Tibial artery (tissue), 4 donors: ENCODE measurements around the gene WASHC2A.
"Not testable (repeated sequence)": the region's sequence is repeated elsewhere in the genome, so short reads cannot be mapped to it uniquely, and the experiment has no call there.

Experiments
- DNase-seq, 2 donors: peaks; one replicate each; pipeline ENCODE4 v3.0.0-alpha.2; 2019
- H3K27ac ChIP-seq, 2 donors: fragments of 200-600 bp; sonication (generic) in 1 of 2; 1 replicate in 1 of 2; 2 replicates in 1 of 2; pipeline ENCODE4 v1.5.1; 2018 to 2019; ENCODE audit warnings: mild to moderate bottlenecking in 1 of 2
- H3K27me3 ChIP-seq, 2 donors: fragments of 200-600 bp; sonication (generic) in 1 of 2; one replicate each; pipeline versions ENCODE4 v1.5.1 to v1.6.0; 2016 to 2019
- H3K36me3 ChIP-seq, 3 donors: fragments of 200-600 bp; sonication (generic) in 2 of 3; one replicate each; pipeline ENCODE4 v1.5.1; 2016 to 2019; ENCODE audit warnings: mild to moderate bottlenecking in 2 of 3
- H3K4me1 ChIP-seq, 4 donors: fragments of 200-600 bp; sonication (generic) in 2 of 4; 1 replicate in 3 of 4; 2 replicates in 1 of 4; pipeline ENCODE4 v1.5.1; 2016 to 2019
- H3K4me3 ChIP-seq, 2 donors: fragments of 200-600 bp; sonication (generic) in 1 of 2; 1 replicate in 1 of 2; 2 replicates in 1 of 2; pipeline ENCODE4 v1.5.1; 2018 to 2019; ENCODE audit warnings: mild to moderate bottlenecking in 2 of 2
- H3K9me3 ChIP-seq, 3 donors: fragments of 200-600 bp; sonication (generic) in 1 of 3; one replicate each; pipeline ENCODE4 v1.5.1; 2016 to 2019
- CTCF ChIP-seq, 2 experiments: fragments of 200-600 bp in 1 of 2; fragments of 450-650 bp in 1 of 2; IDR thresholded peaks; one replicate each; pipeline ENCODE4 v1.5.1; 2017 to 2019; ENCODE audit warnings: antibody characterized with exemption in 2 of 2, mild to moderate bottlenecking in 1 of 2, moderate library complexity in 1 of 2
- intact Hi-C: fragments of 100-400 bp; cut with DNase I; formaldehyde crosslinking; loops from one replicate; pipeline ENCODE4 v1.15.0; 2023; ENCODE audit warnings: low total_unique reads

WASHC2A gene

GRCh38 chr10:50067546-50068351, at the start of gene WASHC2A:
WASHC2A (plus strand) TSS chr10:50067954; CDS start chr10:50068006, 52 bp downstream.
- DNase-seq = peak; percentile 93 to 95
- Histone ChIP-seq H3K4me3 (peak within 1 kb of the TSS; percentile 77 to 91), H3K4me1 (peaks cover 0 to 11% (median 0%) of the 10 kb centered on the region in 4 donors), H3K27ac (peak within 1 kb of the TSS; percentile 72 to 83)
- H3K9me3 ChIP-seq, H3K27me3 ChIP-seq, H3K36me3 ChIP-seq: not testable (repeated sequence)
- intact Hi-C loops = loop anchor here (10.0 kb wide), 1 partner anchor 557 kb away; the partner anchor contains the start of gene SGMS1

GRCh38 chr10:50019279-50019678, 48.5 kb upstream of the WASHC2A start:
- H3K36me3 ChIP-seq, intact Hi-C loops, DNase-seq, H3K4me3 ChIP-seq, H3K9me3 ChIP-seq, H3K4me1 ChIP-seq, H3K27me3 ChIP-seq, H3K27ac ChIP-seq: not testable (repeated sequence)

GRCh38 chr10:50020451-50021024, 47.2 kb upstream of the WASHC2A start:
- intact Hi-C loops, H3K27me3 ChIP-seq, H3K4me1 ChIP-seq, H3K27ac ChIP-seq, DNase-seq, H3K36me3 ChIP-seq, H3K9me3 ChIP-seq, H3K4me3 ChIP-seq: not testable (repeated sequence)

- H3K27me3 ChIP-seq = peaks cover 0 to 12% of the 10 kb centered on the region in 2 donors
- no peak overlapping the region for H3K4me3 ChIP-seq
- no peak overlapping the region for H3K27ac ChIP-seq
- no peaks in the 10 kb centered on the region for H3K36me3 ChIP-seq
- no peak for DNase-seq
- peaks cover 0 to 5% (median 2%) of the 10 kb centered on the region in 4 donors for H3K4me1 ChIP-seq
- TF ChIP-seq CTCF (IDR thresholded peaks at IDR 0.05) = no peak
- H3K9me3 ChIP-seq = no peaks in the 10 kb centered on the region
- intact Hi-C loops = no loop called here
Measured at GRCh38 chr10:50021646-50022045, 46.1 kb upstream of the WASHC2A start.

- H3K27ac ChIP-seq, H3K4me3 ChIP-seq, H3K36me3 ChIP-seq, H3K4me1 ChIP-seq, H3K9me3 ChIP-seq, DNase-seq, intact Hi-C loops: not testable (repeated sequence)
- H3K27me3 ChIP-seq = peaks cover 0 to 12% of the 10 kb centered on the region in 2 donors
Measured at GRCh38 chr10:50024716-50025383, 42.9 kb upstream of the WASHC2A start.

- DNase-seq = no peak
- no peaks in the 10 kb centered on the region for H3K9me3 ChIP-seq
- H3K4me1 ChIP-seq = no peaks in the 10 kb centered on the region
- H3K4me3 ChIP-seq = no peak overlapping the region
- no peak for TF ChIP-seq CTCF (IDR thresholded peaks at IDR 0.05)
- H3K27me3 ChIP-seq = peaks cover 0 to 12% of the 10 kb centered on the region in 2 donors
- intact Hi-C loops = no loop called here
- no peaks in the 10 kb centered on the region for H3K36me3 ChIP-seq
- H3K27ac ChIP-seq = no peak overlapping the region
Measured at GRCh38 chr10:50025627-50026026, 42.1 kb upstream of the WASHC2A start.

- no peaks in the 10 kb centered on the region for H3K36me3 ChIP-seq
- H3K27me3 ChIP-seq = peaks cover 0 to 12% of the 10 kb centered on the region in 2 donors
- H3K4me1 ChIP-seq = no peaks in the 10 kb centered on the region
- DNase-seq = no peak
- H3K9me3 ChIP-seq = no peaks in the 10 kb centered on the region
- intact Hi-C loops = no loop called here
- H3K4me3 ChIP-seq = no peak overlapping the region
- TF ChIP-seq CTCF (IDR thresholded peaks at IDR 0.05) = no peak
- H3K27ac ChIP-seq = no peak overlapping the region
Measured at GRCh38 chr10:50027195-50027594, 40.6 kb upstream of the WASHC2A start.
